ENCODE measurements around the gene AFAP1. TPM values are rescaled to one million over a fixed set of nuclear protein-coding genes. Genes with fewer than 3 reads are reported as not detected.

The AFAP1 gene
- total RNA-seq, 1 experiment from 2014 or later = 23.6 TPM

DNA sequence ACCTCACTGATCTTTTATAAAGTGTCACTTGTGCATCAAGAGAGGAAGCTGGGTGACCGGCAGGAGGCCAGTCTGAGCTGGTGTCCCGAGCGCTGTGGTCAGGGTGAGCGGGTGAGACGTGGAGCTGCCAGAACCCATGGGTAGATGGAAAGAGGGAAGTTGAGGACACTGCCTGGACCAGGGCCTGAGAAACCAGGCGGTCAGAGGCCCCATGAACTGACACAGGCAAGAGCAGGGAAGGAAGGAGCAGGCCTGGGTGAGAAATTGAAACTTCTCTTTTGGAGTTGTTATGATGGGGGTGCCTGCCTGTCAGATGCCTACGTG is 192.6 kb downstream of the AFAP1 start (continued):
- TF ChIP-seq, protein P1, sequence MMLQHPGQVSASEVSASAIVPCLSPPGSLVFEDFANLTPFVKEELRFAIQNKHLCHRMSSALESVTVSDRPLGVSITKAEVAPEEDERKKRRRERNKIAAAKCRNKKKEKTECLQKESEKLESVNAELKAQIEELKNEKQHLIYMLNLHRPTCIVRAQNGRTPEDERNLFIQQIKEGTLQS (CRISPR knock-in tag; conservative IDR thresholded peaks at IDR 0.05) = no peak
- no peak for TF ChIP-seq FOXP1 (CRISPR knock-in tag; IDR thresholded peaks at IDR 0.05; ENCODE audit: borderline replicate concordance)
- TF ChIP-seq, protein P2, sequence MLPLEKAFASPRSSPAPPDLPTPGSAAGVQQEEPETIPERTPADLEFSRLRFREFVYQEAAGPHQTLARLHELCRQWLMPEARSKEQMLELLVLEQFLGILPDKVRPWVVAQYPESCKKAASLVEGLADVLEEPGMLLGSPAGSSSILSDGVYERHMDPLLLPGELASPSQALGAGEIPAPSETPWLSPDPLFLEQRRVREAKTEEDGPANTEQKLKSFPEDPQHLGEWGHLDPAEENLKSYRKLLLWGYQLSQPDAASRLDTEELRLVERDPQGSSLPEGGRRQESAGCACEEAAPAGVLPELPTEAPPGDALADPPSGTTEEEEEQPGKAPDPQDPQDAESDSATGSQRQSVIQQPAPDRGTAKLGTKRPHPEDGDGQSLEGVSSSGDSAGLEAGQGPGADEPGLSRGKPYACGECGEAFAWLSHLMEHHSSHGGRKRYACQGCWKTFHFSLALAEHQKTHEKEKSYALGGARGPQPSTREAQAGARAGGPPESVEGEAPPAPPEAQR (CRISPR knock-in tag; IDR thresholded peaks at IDR 0.05) = no peak
- TF ChIP-seq, protein P3, sequence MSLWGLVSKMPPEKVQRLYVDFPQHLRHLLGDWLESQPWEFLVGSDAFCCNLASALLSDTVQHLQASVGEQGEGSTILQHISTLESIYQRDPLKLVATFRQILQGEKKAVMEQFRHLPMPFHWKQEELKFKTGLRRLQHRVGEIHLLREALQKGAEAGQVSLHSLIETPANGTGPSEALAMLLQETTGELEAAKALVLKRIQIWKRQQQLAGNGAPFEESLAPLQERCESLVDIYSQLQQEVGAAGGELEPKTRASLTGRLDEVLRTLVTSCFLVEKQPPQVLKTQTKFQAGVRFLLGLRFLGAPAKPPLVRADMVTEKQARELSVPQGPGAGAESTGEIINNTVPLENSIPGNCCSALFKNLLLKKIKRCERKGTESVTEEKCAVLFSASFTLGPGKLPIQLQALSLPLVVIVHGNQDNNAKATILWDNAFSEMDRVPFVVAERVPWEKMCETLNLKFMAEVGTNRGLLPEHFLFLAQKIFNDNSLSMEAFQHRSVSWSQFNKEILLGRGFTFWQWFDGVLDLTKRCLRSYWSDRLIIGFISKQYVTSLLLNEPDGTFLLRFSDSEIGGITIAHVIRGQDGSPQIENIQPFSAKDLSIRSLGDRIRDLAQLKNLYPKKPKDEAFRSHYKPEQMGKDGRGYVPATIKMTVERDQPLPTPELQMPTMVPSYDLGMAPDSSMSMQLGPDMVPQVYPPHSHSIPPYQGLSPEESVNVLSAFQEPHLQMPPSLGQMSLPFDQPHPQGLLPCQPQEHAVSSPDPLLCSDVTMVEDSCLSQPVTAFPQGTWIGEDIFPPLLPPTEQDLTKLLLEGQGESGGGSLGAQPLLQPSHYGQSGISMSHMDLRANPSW (CRISPR knock-in tag; conservative IDR thresholded peaks at IDR 0.05; ENCODE audit: low read depth) = no peak
- TF ChIP-seq HMGA2 (CRISPR knock-in tag; IDR thresholded peaks at IDR 0.05) = no peak
- TF ChIP-seq, protein P4, sequence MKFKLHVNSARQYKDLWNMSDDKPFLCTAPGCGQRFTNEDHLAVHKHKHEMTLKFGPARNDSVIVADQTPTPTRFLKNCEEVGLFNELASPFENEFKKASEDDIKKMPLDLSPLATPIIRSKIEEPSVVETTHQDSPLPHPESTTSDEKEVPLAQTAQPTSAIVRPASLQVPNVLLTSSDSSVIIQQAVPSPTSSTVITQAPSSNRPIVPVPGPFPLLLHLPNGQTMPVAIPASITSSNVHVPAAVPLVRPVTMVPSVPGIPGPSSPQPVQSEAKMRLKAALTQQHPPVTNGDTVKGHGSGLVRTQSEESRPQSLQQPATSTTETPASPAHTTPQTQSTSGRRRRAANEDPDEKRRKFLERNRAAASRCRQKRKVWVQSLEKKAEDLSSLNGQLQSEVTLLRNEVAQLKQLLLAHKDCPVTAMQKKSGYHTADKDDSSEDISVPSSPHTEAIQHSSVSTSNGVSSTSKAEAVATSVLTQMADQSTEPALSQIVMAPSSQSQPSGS (CRISPR knock-in tag; IDR thresholded peaks at IDR 0.05; ENCODE audit: borderline replicate concordance, low read depth) = no peak

DNA sequence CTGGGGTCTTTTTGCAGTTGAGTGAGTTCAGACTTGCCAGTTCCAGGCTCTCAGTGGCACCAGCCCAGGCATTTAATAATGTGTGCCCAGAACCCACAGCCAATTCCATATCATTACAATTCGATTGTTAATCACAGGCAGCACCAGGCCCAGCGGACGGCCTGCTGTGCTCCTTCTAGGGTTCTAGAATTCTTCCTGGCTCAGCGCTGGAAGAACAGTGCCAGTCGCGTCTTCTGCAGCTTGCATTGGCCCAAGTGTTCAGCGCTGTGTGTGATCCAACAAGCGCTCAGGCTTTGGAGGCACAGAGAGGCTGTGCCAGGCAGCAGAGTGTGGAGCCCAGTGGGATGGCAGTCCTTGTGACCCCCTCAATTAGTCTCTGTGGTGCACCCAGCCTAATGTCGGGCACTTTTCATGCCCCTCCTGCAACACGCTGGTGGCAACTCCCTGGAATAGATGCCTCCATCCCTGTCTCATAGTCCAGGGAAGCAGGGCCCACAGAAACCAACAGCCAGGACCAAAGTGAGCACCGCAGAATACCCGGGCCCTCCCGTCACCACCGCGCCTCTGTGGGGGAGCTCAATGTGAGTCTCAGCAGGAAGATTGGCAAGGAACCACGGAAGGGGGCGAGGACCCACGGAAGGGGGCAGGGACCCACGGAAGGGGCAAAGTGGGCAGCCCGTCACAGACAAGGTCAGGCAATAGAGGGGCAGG is 193.2 kb downstream of the AFAP1 start:
- Mint-ChIP-seq H3K27ac (no peak overlapping the region), H3K9me3 (no peaks in the 10 kb centered on the region), H3K36me3 (no peaks in the 10 kb centered on the region), H3K4me3 (no peak overlapping the region), H3K4me1 (no peaks in the 10 kb centered on the region), H3K27me3 (ENCODE audit: low read depth) (peaks cover 3% of the 10 kb centered on the region; the same call in 1 of the 2 replicates)
- no peak for ATAC-seq
- POLR2A ChIA-PET = no interaction called here
- DNase-seq (ENCODE audit: low spot score) = no peak
- CTCF ChIA-PET = interaction anchor here (1.4 kb wide), 1 partner anchor 27 kb away, joined by 3 read pairs; no protein-coding TSS in a partner anchor
- TF ChIP-seq NFE2L1 (CRISPR knock-in tag; IDR thresholded peaks at IDR 0.05) (no peak), FOXK1 (CRISPR knock-in tag; IDR thresholded peaks at IDR 0.05) (no peak), ZNF263 (CRISPR knock-in tag; IDR thresholded peaks at IDR 0.05; ENCODE audit: low read depth) (no peak), FOXP1 (CRISPR knock-in tag; IDR thresholded peaks at IDR 0.05; ENCODE audit: borderline replicate concordance) (no peak), CBFB (CRISPR knock-in tag; IDR thresholded peaks at IDR 0.05; ENCODE audit: low read depth) (no peak), MXD4 (CRISPR knock-in tag; IDR thresholded peaks at IDR 0.05; ENCODE audit: borderline replicate concordance) (no peak), MYBL2 (CRISPR knock-in tag; IDR thresholded peaks at IDR 0.05) (no peak), NR3C1 (CRISPR knock-in tag; conservative IDR thresholded peaks at IDR 0.05; ENCODE audit: low read depth) (no peak)
- TF ChIP-seq, protein P5, sequence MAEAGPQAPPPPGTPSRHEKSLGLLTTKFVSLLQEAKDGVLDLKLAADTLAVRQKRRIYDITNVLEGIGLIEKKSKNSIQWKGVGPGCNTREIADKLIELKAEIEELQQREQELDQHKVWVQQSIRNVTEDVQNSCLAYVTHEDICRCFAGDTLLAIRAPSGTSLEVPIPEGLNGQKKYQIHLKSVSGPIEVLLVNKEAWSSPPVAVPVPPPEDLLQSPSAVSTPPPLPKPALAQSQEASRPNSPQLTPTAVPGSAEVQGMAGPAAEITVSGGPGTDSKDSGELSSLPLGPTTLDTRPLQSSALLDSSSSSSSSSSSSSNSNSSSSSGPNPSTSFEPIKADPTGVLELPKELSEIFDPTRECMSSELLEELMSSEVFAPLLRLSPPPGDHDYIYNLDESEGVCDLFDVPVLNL (CRISPR knock-in tag; IDR thresholded peaks at IDR 0.05; ENCODE audit: borderline replicate concordance, low read depth) = no peak
- TF ChIP-seq, protein P6, sequence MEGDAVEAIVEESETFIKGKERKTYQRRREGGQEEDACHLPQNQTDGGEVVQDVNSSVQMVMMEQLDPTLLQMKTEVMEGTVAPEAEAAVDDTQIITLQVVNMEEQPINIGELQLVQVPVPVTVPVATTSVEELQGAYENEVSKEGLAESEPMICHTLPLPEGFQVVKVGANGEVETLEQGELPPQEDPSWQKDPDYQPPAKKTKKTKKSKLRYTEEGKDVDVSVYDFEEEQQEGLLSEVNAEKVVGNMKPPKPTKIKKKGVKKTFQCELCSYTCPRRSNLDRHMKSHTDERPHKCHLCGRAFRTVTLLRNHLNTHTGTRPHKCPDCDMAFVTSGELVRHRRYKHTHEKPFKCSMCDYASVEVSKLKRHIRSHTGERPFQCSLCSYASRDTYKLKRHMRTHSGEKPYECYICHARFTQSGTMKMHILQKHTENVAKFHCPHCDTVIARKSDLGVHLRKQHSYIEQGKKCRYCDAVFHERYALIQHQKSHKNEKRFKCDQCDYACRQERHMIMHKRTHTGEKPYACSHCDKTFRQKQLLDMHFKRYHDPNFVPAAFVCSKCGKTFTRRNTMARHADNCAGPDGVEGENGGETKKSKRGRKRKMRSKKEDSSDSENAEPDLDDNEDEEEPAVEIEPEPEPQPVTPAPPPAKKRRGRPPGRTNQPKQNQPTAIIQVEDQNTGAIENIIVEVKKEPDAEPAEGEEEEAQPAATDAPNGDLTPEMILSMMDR (IDR thresholded peaks at IDR 0.05) = no peak
- TF ChIP-seq, protein P7, sequence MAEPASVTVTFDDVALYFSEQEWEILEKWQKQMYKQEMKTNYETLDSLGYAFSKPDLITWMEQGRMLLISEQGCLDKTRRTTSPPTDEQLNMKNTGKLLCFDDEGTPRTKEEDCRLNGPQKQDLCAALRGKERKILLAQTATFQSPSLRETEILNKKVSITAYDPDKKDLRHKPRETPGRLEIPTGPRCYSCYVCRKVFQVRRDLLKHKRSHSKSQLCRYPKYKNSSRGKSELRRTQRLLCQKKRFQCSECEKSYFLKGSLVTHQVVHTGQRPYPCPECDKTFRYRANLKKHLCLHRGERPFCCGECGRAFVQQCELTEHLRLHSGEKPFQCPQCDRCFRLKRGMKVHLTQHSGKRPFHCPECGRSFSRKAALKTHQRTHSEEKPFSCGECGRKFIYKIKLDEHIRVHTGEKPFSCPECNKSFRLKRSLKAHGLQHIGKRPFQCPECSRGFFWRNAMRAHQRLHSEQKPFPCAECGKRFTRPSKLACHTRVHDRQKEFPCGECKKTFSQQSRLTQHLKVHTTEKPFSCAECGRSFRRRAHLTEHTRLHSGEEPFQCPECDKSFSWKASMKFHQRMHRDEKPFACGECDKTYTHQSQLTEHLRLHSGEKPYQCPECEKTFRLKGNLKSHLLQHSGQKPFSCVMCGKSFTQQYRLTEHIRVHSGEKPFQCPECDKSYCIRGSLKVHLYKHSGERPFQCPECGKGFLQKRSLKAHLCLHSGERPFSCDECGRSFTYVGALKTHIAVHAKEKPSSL (CRISPR knock-in tag; conservative IDR thresholded peaks at IDR 0.05) = no peak
- TF ChIP-seq, protein P8, sequence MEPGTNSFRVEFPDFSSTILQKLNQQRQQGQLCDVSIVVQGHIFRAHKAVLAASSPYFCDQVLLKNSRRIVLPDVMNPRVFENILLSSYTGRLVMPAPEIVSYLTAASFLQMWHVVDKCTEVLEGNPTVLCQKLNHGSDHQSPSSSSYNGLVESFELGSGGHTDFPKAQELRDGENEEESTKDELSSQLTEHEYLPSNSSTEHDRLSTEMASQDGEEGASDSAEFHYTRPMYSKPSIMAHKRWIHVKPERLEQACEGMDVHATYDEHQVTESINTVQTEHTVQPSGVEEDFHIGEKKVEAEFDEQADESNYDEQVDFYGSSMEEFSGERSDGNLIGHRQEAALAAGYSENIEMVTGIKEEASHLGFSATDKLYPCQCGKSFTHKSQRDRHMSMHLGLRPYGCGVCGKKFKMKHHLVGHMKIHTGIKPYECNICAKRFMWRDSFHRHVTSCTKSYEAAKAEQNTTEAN (CRISPR knock-in tag; IDR thresholded peaks at IDR 0.05) = no peak
- TF ChIP-seq, protein P9, sequence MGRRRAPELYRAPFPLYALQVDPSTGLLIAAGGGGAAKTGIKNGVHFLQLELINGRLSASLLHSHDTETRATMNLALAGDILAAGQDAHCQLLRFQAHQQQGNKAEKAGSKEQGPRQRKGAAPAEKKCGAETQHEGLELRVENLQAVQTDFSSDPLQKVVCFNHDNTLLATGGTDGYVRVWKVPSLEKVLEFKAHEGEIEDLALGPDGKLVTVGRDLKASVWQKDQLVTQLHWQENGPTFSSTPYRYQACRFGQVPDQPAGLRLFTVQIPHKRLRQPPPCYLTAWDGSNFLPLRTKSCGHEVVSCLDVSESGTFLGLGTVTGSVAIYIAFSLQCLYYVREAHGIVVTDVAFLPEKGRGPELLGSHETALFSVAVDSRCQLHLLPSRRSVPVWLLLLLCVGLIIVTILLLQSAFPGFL (CRISPR knock-in tag; IDR thresholded peaks at IDR 0.05; ENCODE audit: borderline replicate concordance) = no peak
